Measurements from ENCODE around the gene CASP2. TPM values are rescaled to one million over a fixed set of nuclear protein-coding genes. Genes with fewer than 3 reads are reported as not detected.

Gene CASP2
- total RNA-seq, 1 donor: 7.6 TPM

DNA sequence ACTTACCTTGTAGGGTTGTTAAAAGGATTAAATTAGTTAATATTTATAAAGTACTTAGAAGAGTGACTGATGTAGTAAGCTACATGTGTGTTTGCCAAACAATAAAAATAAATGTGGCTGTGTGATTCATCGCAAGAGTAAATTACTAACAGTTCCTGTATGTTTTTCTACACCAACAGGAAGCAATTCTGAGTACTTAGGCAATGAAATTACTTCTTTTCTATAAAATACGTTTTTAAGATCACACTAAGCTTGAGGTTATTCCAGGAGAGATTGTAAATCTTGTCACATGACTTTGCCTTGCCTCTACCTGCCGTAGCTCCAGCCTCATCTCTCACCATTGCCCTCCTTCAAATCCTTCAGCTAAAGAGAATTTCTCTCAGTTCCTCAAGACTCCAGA is 43.0 kb upstream of the CASP2 start:
- Histone ChIP-seq H3K4me2 (ENCODE audit: insufficient read depth, low read length) (no peak overlapping the region), H4K20me1 (ENCODE audit: insufficient read depth, low read length) (no peaks in the 10 kb centered on the region), H3K9me3 (ENCODE audit: low read depth, low read length) (no peaks in the 10 kb centered on the region), H3K27me3 (ENCODE audit: insufficient read depth, low read length) (peaks cover 5% of the 10 kb centered on the region), H2AFZ (ENCODE audit: low read length) (no peak overlapping the region), H3K36me3 (ENCODE audit: insufficient read depth, low read length) (no peaks in the 10 kb centered on the region), H3K4me3 (ENCODE audit: insufficient read depth, low read length) (no peak overlapping the region), H3K79me2 (ENCODE audit: insufficient read depth, low read length) (no peaks in the 10 kb centered on the region), H3K27ac (ENCODE audit: low read depth, low read length) (no peak overlapping the region), H3K4me1 (ENCODE audit: insufficient read depth, low read length) (peaks cover 12% of the 10 kb centered on the region)
- TF ChIP-seq, protein P1, sequence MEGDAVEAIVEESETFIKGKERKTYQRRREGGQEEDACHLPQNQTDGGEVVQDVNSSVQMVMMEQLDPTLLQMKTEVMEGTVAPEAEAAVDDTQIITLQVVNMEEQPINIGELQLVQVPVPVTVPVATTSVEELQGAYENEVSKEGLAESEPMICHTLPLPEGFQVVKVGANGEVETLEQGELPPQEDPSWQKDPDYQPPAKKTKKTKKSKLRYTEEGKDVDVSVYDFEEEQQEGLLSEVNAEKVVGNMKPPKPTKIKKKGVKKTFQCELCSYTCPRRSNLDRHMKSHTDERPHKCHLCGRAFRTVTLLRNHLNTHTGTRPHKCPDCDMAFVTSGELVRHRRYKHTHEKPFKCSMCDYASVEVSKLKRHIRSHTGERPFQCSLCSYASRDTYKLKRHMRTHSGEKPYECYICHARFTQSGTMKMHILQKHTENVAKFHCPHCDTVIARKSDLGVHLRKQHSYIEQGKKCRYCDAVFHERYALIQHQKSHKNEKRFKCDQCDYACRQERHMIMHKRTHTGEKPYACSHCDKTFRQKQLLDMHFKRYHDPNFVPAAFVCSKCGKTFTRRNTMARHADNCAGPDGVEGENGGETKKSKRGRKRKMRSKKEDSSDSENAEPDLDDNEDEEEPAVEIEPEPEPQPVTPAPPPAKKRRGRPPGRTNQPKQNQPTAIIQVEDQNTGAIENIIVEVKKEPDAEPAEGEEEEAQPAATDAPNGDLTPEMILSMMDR (IDR thresholded peaks at IDR 0.05; ENCODE audit: extremely low read depth, low read depth, low read length): no peak
- DNase-seq (ENCODE audit: insufficient read length, low spot score, missing footprints): no peak

DNA sequence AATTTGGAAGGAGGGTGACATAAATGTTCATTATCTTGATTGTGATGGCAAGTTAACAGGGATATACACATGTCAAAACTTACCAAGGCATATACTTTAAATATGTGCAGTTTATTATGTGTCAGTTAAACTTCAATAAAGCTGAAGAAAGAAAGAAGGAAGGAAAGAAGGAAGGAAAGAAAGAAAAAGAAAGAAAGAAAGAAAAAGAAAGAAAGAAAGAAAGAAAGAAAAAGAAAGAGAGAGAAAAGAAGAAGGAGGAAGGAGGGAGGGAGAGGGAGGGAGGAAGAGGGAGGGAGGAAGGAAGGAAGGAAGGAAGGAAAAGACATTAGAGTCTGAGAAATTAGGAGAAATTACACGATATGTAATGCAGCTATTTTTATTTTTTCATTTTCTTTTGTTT is 40.8 kb upstream of the CASP2 start:
- Histone ChIP-seq H3K27ac (ENCODE audit: low read depth, low read length) (no peak overlapping the region), H3K4me1 (ENCODE audit: insufficient read depth, low read length) (peaks cover 5% of the 10 kb centered on the region), H4K20me1 (ENCODE audit: insufficient read depth, low read length) (no peaks in the 10 kb centered on the region), H3K36me3 (ENCODE audit: insufficient read depth, low read length) (no peaks in the 10 kb centered on the region), H3K27me3 (ENCODE audit: insufficient read depth, low read length) (peaks cover 5% of the 10 kb centered on the region), H3K4me2 (ENCODE audit: insufficient read depth, low read length) (no peak overlapping the region), H2AFZ (ENCODE audit: low read length) (no peak overlapping the region), H3K79me2 (ENCODE audit: insufficient read depth, low read length) (no peaks in the 10 kb centered on the region), H3K4me3 (ENCODE audit: insufficient read depth, low read length) (no peak overlapping the region), H3K9me3 (ENCODE audit: low read depth, low read length) (no peaks in the 10 kb centered on the region)
- no peak for DNase-seq (ENCODE audit: insufficient read length, low spot score, missing footprints)
- TF ChIP-seq, protein P1 (IDR thresholded peaks at IDR 0.05; ENCODE audit: extremely low read depth, low read depth, low read length): no peak

DNA sequence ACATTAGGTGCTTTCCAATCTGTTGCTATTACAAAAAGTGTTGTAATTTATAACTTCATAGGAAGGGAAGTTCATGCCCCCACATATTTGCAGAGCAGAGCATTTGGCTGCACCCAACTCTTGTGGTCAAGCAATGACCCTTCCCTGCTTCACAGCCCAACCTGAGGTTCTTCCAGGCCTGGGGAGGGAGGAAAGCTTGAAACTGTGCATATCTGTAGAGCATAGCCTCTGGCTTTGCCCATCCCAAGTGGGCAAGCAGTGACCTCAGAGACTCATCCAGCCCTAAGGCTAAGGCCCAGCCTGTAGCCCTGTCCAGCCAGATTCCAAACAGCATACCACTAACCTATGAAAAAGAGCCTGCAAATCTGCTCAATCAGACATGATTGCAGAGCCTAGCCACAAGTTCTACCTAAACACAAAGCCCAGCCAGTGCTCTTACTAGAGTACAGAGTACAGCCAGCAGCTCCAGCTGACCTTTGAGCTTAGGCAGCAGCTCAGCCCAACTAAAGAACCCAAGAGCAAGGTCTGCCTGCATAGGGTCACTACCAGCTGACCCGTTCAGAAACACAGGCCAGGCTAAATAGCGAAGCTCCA is 39.3 kb upstream of the CASP2 start:
- DNase-seq (ENCODE audit: insufficient read length, low spot score, missing footprints): no peak
- Histone ChIP-seq H3K4me3 (ENCODE audit: insufficient read depth, low read length) (no peak overlapping the region), H3K79me2 (ENCODE audit: insufficient read depth, low read length) (no peaks in the 10 kb centered on the region), H3K4me2 (ENCODE audit: insufficient read depth, low read length) (no peak overlapping the region), H2AFZ (ENCODE audit: low read length) (no peak overlapping the region), H3K4me1 (ENCODE audit: insufficient read depth, low read length) (peaks cover 5% of the 10 kb centered on the region), H3K9me3 (ENCODE audit: low read depth, low read length) (no peaks in the 10 kb centered on the region), H4K20me1 (ENCODE audit: insufficient read depth, low read length) (no peaks in the 10 kb centered on the region), H3K36me3 (ENCODE audit: insufficient read depth, low read length) (no peaks in the 10 kb centered on the region), H3K27me3 (ENCODE audit: insufficient read depth, low read length) (peaks cover 5% of the 10 kb centered on the region), H3K27ac (ENCODE audit: low read depth, low read length) (no peak overlapping the region)
- TF ChIP-seq, protein P1 (IDR thresholded peaks at IDR 0.05; ENCODE audit: extremely low read depth, low read depth, low read length): no peak

DNA sequence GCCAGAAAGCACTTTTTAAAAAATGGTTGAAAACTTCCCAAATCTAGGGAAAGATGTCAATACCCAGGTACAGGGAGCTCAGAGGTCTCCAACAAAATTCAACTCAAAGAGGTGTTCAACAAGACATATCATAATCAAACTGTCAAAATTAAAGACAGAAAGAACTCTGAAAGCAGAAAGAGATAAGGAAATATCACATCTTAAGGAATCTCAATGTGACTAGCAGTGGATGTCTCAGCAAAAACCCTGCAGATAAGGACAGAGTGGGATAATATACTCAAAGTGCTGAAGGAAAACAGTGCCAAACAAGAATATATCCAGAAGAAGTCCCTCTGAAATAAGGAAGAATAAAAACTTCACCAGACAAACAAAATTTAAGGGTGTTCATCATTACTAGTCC is 38.0 kb upstream of the CASP2 start:
- no peak for DNase-seq (ENCODE audit: insufficient read length, low spot score, missing footprints)
- H3K9me3 ChIP-seq (ENCODE audit: low read depth, low read length): no peaks in the 10 kb centered on the region
- peaks cover 2% of the 10 kb centered on the region for H3K4me1 ChIP-seq (ENCODE audit: insufficient read depth, low read length)
- H3K27ac ChIP-seq (ENCODE audit: low read depth, low read length): no peak overlapping the region
- TF ChIP-seq, protein P1 (IDR thresholded peaks at IDR 0.05; ENCODE audit: extremely low read depth, low read depth, low read length): no peak
- H3K36me3 ChIP-seq (ENCODE audit: insufficient read depth, low read length): no peaks in the 10 kb centered on the region
- H4K20me1 ChIP-seq (ENCODE audit: insufficient read depth, low read length): no peaks in the 10 kb centered on the region
- H3K27me3 ChIP-seq (ENCODE audit: insufficient read depth, low read length): peaks cover 5% of the 10 kb centered on the region
- no peak overlapping the region for H2AFZ ChIP-seq (ENCODE audit: low read length)
- H3K4me2 ChIP-seq (ENCODE audit: insufficient read depth, low read length): no peak overlapping the region
- H3K4me3 ChIP-seq (ENCODE audit: insufficient read depth, low read length): no peak overlapping the region
- no peaks in the 10 kb centered on the region for H3K79me2 ChIP-seq (ENCODE audit: insufficient read depth, low read length)
